ENCODE data around the gene ZNF708. TPM values are rescaled to one million over a fixed set of nuclear protein-coding genes. Genes with fewer than 3 reads are reported as not detected.
A peak's percentile ranks its signal among the peaks of the same experiment; 100 is the strongest.

Gene ZNF708
- total RNA-seq, 2 donors from 2014 or later, result 30.7 to 30.8 TPM

DNA sequence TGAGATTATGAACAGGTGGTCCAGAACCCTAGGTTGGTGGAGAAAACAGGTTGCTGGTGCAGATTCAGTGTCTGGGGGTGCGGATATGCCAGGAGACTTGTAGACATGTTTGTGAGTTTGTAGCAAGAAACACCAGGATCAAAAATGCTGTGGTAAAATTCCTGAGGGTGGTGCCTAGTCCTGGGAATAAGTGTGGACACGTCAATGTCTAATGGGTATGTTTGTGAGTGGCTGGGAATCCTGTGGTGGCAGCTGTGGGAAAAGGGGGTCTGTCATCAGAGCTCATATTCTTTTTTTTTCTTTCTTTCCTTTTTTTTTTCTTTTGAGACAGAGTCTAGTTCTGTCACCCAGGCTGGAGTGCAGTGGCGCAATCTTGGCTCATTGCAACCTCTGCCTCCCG lies 7.2 kb downstream of the ZNF708 start:
- peaks cover 42% of the 10 kb centered on the region for H3K36me3 Mint-ChIP-seq (ENCODE audit: low read depth)
- TF ChIP-seq, protein P1, sequence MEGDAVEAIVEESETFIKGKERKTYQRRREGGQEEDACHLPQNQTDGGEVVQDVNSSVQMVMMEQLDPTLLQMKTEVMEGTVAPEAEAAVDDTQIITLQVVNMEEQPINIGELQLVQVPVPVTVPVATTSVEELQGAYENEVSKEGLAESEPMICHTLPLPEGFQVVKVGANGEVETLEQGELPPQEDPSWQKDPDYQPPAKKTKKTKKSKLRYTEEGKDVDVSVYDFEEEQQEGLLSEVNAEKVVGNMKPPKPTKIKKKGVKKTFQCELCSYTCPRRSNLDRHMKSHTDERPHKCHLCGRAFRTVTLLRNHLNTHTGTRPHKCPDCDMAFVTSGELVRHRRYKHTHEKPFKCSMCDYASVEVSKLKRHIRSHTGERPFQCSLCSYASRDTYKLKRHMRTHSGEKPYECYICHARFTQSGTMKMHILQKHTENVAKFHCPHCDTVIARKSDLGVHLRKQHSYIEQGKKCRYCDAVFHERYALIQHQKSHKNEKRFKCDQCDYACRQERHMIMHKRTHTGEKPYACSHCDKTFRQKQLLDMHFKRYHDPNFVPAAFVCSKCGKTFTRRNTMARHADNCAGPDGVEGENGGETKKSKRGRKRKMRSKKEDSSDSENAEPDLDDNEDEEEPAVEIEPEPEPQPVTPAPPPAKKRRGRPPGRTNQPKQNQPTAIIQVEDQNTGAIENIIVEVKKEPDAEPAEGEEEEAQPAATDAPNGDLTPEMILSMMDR (conservative IDR thresholded peaks at IDR 0.05), result no peak
- WGBS, 2 experiments (ENCODE audit: insufficient coverage in 1 of 2, insufficient read length in 1 of 2), result 88 to 90% methylated on average over 3 to 4 of the region's 4 CpGs
- Histone ChIP-seq H3K9me3 (ENCODE audit: control insufficient read depth, low read length) (peaks cover 28% of the 10 kb centered on the region), H3K9ac (ENCODE audit: extremely low read depth, low read length, poor library complexity, severe bottlenecking) (no peak overlapping the region), H3K4me1 (ENCODE audit: control insufficient read depth, insufficient read depth, low read length) (no peaks in the 10 kb centered on the region), H3K27ac (ENCODE audit: low read depth, low read length) (no peak overlapping the region), H3K4me3 (ENCODE audit: low read length) (no peak overlapping the region), H3K27me3 (ENCODE audit: control insufficient read depth, insufficient read depth, low read length, poor library complexity, severe bottlenecking) (no peaks in the 10 kb centered on the region), H3K36me3 (ENCODE audit: control insufficient read depth, insufficient read depth, low read length) (peaks cover 49% of the 10 kb centered on the region)
- no peaks in the 10 kb centered on the region for H3K27me3 Mint-ChIP-seq (ENCODE audit: insufficient read depth)
- peaks cover 35% of the 10 kb centered on the region for H3K4me1 Mint-ChIP-seq
- H3K27ac Mint-ChIP-seq, result peak overlapping the region; percentile 82
- H3K4me3 Mint-ChIP-seq, result no peak overlapping the region
- H3K9me3 Mint-ChIP-seq, result peaks cover 16% of the 10 kb centered on the region
- no peak for DNase-seq

DNA sequence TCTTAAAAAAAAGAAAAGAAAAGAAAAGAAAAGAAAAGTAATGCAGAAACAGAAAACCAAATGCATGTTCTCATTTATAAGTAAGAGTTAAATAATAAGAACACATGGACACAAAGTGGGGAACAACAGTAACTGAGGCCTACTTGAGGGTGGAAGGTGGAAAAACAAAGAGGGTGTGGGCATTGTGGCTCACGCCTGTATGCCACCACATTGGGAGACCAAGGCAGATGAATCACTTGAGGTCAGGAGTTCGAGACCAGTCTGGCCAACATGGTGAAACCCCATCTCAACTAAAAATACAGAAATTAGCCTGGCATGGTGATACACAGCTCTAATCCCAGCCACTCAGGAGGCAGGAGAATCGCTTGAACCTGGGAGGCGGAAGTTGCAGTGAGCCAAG lies 8.1 kb downstream of the ZNF708 start:
- Mint-ChIP-seq H3K4me1 (peaks cover 35% of the 10 kb centered on the region), H3K27me3 (ENCODE audit: insufficient read depth) (no peaks in the 10 kb centered on the region), H3K36me3 (ENCODE audit: low read depth) (peaks cover 37% of the 10 kb centered on the region), H3K4me3 (no peak overlapping the region), H3K27ac (peak overlapping the region; percentile 52), H3K9me3 (peaks cover 10% of the 10 kb centered on the region)
- Histone ChIP-seq H3K27ac (ENCODE audit: low read depth, low read length) (no peak overlapping the region), H3K9ac (ENCODE audit: extremely low read depth, low read length, poor library complexity, severe bottlenecking) (no peak overlapping the region), H3K27me3 (ENCODE audit: control insufficient read depth, insufficient read depth, low read length, poor library complexity, severe bottlenecking) (no peaks in the 10 kb centered on the region), H3K4me1 (ENCODE audit: control insufficient read depth, insufficient read depth, low read length) (no peaks in the 10 kb centered on the region), H3K4me3 (ENCODE audit: low read length) (no peak overlapping the region), H3K36me3 (ENCODE audit: control insufficient read depth, insufficient read depth, low read length) (peaks cover 43% of the 10 kb centered on the region), H3K9me3 (ENCODE audit: control insufficient read depth, low read length) (peaks cover 19% of the 10 kb centered on the region)
- TF ChIP-seq, protein P1 (conservative IDR thresholded peaks at IDR 0.05), result no peak
- 79 to 91% methylated on average over 3 to 4 of the region's 4 CpGs for WGBS, 2 experiments (ENCODE audit: insufficient coverage in 1 of 2, insufficient read length in 1 of 2)
- no peak for DNase-seq

DNA sequence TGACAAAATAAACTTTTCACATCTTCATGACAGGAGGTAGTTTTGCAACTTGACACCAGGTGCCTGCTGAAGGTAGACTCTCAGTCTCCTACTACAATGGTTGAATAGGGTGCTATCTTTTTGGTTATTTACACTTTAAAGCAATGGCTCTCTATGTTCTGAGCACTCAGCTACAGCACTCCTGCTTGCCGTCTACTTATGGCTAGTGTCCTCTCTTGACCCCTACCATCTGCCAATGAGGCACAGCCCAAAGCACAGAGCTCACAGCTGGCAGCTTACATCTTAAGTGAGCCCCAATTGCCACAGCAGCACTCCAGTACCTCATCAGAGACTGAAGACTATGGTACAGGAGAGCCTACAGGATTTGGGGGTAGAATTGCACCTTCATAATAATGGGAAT lies 11.4 kb downstream of the ZNF708 start:
- WGBS, 2 experiments (ENCODE audit: insufficient coverage in 1 of 2, insufficient read length in 1 of 2), result 73 to 100% methylated on average over 1 of the region's 1 CpG
- TF ChIP-seq, protein P1 (conservative IDR thresholded peaks at IDR 0.05), result no peak
- peaks cover 40% of the 10 kb centered on the region for H3K36me3 ChIP-seq (ENCODE audit: control insufficient read depth, insufficient read depth, low read length)
- no peak for DNase-seq
- peaks cover 8% of the 10 kb centered on the region for H3K9me3 ChIP-seq (ENCODE audit: control insufficient read depth, low read length)
- H3K9ac ChIP-seq (ENCODE audit: extremely low read depth, low read length, poor library complexity, severe bottlenecking), result no peak overlapping the region
- H3K27ac Mint-ChIP-seq, result no peak overlapping the region
- peaks cover 24% of the 10 kb centered on the region for H3K36me3 Mint-ChIP-seq (ENCODE audit: low read depth)
- peak overlapping the region; percentile 32 for H3K4me3 ChIP-seq (ENCODE audit: low read length)
- H3K27me3 ChIP-seq (ENCODE audit: control insufficient read depth, insufficient read depth, low read length, poor library complexity, severe bottlenecking), result no peaks in the 10 kb centered on the region
- no peaks in the 10 kb centered on the region for H3K4me1 ChIP-seq (ENCODE audit: control insufficient read depth, insufficient read depth, low read length)
- H3K4me1 Mint-ChIP-seq, result peaks cover 32% of the 10 kb centered on the region
- no peak overlapping the region for H3K4me3 Mint-ChIP-seq
- H3K27ac ChIP-seq (ENCODE audit: low read depth, low read length), result no peak overlapping the region
- H3K27me3 Mint-ChIP-seq (ENCODE audit: insufficient read depth), result no peaks in the 10 kb centered on the region
- no peaks in the 10 kb centered on the region for H3K9me3 Mint-ChIP-seq
